HG02610 (cell line): ENCODE results near the gene SWAP70.

Experiments used
- ATAC-seq: cut with Tn5 transposase; IDR thresholded peaks from one replicate; pipeline ENCODE4 v1.9.1; 2021; ENCODE audit warnings: mild to moderate bottlenecking, moderate library complexity; ENCODE audit not compliant: unreplicated experiment

SWAP70 gene

DNA sequence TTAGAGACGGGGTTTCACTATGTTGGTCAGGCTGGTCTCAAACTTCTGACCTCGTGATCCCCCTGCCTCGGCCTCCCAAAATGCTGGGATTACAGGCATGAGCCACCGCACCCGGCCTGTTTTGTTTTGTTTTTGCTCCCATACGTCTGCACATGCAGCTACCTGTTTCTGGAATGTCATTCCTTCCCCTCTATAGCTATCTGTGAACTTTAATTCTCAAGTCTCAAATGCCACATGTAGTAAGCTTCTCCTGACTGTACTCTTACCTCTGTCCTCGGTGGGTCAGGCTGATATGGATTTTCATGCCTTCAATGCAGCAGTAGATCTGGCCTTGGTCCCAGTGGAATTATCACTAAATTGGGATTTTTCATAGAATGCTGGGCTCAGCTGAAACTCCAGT lies 12.4 kb upstream of the SWAP70 start:
- no peak for ATAC-seq

DNA sequence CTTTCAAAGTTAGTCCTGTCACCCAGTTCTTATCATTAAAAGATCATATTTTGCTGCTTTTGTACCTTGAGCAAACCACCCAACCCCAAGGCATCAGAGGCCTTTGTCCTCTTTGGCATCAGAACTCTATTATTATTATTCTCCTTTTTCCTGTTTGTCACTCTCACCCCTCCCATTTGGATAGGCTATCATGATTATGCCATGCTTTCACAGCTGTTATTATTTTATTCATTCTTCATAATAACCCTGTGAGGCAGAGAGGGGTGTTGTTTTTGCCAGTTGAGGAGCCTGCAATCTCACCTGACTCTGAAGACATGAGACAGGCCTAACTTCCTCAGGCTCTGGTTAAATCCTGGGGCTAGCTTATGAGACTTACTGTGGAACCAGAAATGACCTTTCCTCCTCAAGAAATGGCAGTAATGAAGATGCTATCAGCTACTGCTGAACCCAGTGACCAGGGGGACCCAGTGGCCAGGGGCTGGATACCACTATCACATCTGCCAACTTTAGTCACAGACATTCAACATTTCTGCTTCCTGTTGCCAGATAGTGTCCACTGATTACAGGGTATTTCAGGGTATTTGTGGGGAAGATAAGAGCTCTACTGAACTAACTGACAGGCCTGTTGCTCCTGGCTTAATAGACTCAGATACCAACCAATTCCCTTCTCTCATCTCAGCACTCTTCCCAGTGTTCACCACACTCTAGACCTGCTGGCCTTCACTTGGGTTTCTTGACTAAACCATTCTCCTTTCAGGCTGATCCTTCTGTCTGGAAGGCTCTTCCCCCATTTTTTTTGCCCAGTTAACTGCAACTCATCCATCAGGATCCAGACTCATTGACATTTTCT lies 11.8 kb upstream of the SWAP70 start:
- no peak for ATAC-seq

DNA sequence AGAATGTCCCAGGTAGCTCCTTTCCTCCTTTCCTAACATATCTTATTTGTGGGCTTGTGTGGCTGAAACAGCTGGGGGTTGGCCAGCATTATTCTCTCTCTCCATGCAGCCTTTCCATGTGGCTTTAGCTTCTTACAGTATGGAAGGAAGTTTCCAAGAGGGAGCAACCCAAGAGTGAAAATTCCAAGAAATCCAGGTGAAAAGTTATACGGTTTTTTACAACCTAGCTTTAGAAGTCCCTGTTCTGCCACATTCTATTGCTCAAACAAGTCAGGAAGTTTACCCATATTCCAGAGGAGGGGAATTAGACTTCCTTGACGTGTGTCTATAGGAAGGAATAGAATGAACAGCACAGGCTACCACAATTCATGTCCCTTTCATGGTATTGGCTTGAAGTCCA lies 10.0 kb upstream of the SWAP70 start:
- no peak for ATAC-seq

DNA sequence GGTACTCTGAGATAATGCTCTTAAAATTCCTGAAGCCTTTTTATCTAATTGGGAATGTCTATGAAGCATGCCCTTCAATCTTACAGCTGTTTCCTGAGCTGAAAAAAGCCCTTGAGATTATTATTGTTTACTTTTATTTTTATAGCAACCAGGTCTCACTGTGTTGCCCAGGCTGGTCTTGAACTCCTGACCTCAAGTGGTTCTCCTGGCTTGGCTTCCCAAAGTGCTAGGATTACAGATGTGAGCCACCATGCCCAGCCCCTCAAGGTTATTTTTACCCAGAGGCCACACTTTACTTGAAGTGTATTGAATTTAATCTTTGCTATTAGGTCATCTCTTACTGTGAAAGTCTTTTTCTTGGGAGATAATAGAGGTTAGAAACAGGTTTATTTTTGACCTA lies 7.0 kb upstream of the SWAP70 start:
- no peak for ATAC-seq

DNA sequence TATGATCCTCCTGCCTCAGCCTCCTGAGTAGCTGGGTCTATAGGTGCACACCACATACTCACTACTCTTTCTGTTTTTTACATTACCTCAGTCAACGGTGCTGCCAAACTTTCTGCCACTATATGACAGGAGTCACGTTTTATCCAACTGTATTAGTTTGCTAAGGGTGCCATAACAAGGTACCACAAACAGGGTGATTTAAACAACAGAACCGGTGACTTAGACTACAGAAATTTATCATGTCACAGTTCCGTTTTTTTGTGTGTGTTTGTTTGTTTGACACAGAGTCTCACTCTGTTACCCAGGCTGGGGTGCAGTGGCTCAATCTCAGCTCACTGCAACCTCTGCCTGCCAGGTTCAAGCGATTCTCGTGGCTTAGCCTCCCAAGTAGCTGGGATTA lies 6.3 kb upstream of the SWAP70 start:
- ATAC-seq = no peak

DNA sequence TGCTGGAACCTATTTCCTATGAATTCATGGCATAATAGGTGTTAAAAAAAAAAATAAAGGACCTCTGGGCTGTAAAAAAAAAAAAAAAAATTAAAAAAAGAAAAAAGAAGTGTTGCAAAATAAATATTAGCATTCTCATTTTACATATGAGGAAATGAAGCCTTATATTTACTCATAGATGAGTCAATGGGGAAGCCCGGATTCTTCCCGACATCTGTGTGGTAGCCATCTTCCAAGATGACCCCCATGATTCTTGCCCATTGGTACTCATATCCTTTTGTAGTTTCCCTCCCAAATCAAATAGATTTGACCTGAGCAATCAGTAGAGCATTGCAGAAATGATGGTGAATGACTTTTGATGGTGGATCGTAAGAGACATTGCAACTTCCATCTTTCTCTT lies 3.0 kb upstream of the SWAP70 start:
- no peak for ATAC-seq

DNA sequence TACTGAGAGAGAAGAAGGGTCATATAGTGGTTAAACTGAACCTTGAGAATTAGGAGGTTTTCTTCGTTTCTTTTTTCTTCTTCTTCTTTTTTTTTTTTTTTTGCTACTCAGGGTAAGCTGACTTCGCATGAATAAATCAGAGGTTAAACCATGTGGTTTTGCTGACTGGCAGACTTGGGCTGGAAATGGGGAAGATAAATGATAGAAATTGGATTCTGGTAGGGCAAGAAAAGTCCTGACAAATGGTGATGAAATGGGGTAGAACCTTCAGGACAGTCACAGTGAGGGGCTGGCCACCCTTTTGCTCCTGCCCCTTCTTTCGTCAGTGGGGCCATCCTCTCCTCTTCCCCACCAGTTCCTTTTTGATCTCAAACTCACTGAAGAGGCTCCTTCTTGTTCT lies 1.6 kb upstream of the SWAP70 start:
- ATAC-seq = no peak

DNA sequence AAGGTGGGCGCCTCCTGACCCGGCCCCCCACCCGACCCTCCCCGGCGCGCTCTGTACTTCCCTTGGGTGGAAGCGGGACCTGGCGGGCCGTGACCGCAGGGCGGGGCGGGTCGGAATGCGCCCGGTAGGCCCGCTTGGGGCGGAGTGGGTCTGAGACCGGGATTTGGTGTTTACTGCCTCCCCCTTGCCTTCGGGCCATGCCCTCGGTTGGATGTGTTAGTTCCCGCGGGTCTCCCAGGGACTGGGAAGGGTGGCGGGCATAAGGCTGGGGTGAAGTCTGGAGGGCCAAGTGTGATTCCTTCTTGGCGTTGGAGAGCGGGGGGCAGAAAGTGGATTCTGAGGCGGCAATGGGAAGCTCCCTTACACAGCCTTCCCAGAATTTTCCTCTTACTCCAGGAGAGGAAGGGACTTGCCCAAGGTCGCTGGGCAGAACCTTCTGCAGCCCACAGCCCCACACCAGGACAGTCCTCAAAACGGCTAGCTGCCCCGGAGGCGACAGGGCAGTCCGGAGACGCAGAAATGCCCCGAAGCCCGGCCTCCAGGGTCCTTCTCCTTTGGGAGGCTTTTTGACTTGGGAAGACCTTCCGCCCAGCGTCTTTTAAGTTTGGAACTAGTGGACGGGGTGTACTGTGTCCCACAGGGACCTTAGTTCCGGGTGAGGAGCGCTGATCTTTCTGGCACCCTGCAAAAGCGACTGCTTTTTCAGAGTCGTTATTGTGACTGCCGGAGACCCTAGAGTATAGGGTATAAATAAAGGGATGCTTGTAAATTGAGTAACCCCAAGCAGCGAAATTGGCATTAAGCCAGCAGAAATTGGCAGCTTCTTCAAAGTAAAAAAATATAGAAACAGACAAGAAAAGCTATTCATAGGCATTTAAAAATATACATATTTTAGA lies 647 bp downstream of the SWAP70 start:
- ATAC-seq = peak; percentile 32

DNA sequence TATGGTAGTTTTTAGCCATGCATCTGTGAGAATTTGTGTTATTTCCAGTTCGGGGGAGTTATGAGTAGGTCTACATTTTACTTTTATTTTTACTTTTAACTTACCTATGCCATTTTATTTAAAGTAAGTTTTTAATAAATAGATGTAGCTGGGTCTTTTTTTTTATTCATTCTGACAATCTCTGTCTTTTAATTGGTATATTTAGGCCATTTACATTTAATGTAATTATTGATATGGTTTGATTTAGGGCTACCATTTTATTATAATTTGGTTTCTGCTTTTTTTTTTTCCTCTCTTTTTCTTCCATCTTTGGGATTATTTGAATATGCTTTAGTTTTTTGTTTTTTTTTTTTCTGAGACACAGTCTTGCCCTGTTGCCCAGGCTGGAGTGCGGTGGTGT lies 1.9 kb downstream of the SWAP70 start:
- no peak for ATAC-seq

DNA sequence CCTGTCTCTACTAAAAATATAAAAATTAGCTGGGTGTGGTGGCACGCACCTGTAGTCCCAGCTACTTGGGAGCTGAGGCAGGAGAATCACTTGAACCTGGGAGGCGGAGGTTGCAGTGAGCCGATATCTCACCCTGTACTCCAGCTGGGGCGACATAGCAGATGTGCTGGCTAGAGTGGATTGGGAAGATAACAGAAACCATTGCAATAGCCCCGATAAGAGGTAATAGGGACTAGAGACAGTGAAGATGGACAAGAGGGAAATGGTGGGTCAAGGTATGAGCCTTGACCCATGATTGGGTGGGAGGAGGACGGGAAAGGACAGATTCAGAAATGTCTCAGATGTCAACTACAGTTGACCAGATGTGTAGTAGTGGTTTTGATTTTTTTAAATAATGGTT lies 6.1 kb downstream of the SWAP70 start:
- no peak for ATAC-seq

DNA sequence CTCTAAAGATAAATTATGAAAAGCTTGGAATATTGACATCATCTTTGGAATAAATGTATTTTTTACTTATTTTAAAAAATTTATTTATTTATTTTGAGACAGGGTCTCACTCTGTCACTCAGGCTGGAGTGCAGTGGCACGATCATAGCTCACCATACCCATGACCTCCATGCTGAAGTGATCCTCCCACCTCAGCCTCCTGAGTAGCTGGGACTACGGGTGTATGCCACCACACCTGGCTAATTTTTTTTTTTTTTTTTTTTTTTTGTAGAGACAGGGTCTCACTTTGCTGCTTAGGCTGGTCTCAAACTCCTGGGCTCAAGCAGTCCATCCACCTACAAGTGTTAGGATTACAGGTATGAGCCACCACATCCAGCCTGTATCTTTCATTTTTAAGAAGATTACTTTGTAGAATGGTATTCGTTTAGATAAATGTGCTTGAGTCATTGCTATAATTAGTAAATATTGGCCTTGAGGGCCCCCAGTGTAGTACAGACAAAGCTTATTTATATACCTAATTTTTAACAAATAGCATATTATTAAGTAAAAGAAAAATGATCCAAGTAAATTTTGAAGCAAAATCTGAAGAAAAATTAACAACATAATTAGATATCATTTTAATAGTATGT lies 8.5 kb downstream of the SWAP70 start:
- ATAC-seq = no peak

DNA sequence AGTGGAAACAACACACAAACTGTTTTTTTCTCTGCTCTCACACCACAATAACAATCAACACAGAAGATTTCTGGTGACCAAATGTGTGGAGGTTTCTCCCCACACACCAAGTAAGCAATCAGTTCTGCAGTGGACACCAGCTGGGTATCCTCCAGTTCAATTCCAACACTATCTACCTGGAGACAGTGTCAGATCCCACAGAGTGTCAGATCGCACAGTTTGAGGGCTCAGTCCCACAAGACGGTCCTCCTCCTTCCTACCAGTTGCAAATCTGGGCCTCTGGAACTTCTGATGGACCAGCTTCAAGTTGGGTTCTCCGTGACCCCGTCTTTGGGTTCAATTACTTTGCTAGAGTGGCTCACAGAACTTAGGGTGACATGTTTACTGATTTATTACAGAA lies 9.0 kb downstream of the SWAP70 start:
- no peak for ATAC-seq

DNA sequence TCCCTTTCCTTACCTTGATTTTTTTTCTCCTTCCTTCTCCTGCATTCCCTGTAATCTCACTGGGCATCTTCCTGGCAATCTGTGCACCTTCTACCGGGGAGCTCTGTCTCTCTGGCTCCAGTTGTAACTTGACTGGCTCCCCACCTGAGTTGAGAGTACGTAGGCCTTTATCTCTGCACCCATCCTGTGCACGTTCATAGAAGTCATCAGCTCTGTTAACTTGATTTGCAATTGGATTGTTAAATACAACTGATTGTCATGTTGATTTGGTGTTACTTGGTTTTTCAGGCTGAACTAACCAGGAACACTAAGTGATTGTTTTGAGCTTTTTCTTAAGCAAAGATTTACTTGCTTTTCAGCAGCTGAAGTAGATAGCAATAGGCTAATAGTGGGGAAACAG lies 11.8 kb downstream of the SWAP70 start:
- ATAC-seq = no peak

DNA sequence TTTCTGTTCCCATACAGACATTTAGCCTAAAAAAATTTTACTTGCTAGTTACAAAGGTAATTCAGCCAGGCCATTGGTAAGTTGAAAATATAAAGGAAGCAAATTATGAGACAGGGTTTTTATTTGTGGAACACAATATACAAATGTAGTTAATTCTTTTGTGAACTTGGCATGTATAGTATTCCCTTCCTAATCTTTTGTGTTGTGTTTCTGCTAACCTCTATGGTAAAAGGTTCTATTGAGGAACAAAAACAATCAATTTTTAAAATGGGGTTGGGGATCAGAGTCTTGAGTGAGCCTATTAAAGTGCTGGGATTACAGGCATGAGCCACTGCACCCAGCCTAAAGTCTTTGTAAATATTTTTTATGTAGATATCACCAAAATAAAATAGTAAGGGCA lies 14.1 kb downstream of the SWAP70 start:
- ATAC-seq = no peak

DNA sequence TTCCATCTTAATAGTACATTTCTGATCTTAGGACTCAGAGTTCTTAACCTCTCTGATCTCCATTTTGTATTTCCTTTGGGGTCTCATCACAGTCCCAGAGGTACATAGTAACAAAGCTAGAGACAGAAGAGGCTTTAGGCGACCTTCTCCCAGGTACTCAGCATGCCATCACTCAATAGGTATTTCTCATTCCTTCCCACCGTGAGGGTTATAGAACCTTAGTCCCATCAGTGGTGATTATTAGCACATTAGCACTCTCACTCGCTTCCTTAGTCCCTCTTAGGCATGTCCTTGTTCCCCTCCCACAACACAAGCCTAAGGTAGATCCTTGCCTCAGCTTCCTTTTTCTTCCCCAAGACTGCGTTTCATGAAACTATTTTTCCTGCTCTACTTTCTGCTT lies 14.7 kb downstream of the SWAP70 start:
- ATAC-seq = no peak

DNA sequence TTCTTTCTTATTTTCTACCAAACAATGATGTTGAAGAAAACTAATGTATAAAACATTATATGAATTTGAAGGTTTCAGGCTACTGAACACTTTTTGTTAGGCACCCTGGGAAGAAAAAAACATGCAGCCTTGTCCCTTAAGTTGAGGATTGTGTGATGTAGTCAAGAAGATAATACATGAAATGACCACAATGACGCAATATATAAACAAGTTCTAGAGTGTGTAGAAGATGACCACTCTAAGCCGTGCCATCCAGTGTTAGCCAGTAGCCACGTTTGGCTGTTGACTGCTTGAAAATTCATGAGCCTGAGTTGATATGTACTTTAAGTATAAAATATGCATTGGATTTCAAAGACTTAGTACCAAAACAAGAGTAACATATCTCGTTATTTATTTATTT lies 16.2 kb downstream of the SWAP70 start:
- ATAC-seq = no peak

DNA sequence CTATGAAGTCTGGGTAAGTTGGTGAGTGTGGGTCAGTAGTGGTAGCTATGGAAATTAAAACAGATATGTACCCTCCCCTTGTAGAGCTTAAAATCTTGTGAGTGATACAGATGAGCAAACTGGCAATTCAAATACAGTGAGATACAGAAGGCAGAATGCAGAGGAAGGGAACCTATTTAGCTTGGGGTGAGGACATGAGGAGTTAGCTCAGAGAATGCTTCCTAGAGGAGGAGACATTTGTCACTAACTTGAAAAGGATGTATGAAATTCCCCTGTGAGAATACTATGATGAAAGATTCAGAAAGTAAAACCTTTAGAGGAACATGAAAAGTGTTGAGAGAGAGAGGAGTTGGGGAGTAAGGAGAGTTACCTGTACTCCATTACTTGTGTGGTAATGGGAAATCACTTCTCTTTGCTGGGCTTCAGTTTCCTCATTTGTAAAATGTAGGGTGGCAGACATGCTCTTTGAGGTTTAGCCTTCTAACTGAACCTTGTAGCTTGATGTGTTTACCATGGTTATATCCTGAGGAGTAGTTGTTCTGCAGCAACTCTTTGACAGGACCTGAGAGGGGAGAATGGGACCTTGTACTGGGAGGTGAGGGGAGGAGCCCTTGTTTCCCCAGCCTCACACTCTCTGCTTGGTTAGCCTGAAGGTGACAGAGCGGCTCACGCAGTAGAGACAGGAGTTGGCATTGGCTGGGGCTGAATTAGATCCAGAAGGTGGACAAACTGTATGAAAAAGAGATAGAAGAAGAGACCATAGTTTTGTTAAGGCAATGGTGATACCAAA lies 17.9 kb downstream of the SWAP70 start:
- ATAC-seq = peak; percentile 54

DNA sequence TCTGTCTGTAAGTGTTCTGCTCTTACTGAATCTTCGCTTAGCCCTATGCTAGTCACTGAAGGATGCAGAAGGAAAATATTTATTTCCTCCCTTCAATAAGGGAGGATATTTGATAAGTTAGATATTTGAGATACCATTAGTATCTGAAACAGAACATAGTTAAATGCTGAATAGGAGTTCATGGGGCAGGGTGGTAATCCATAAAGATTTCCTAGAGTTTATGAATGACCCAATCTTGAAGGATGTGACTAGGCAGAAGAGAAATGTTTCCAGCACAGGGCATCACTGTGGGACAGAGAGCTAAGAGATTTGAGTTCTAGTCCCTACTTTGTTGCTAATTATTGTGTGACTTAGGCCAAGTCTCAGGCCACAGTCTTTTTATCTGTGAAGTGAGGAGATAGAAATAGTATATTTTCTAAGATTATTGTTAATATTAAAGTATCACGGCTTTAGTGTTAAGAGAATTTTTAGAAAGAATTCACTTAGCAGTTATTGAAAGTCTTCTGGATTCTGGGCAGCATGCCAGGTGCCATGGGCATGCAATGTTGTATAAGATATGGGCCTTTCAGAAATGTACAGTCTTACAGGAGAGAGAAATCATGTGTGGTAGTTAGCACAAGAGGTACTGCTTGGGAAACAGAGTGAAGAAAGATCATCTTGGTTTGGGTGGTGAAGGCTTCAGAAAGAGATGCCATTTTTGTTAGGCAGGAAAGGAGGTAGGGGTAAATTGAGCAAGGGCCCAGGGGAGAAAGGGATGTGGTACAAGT lies 24.0 kb downstream of the SWAP70 start:
- no peak for ATAC-seq

DNA sequence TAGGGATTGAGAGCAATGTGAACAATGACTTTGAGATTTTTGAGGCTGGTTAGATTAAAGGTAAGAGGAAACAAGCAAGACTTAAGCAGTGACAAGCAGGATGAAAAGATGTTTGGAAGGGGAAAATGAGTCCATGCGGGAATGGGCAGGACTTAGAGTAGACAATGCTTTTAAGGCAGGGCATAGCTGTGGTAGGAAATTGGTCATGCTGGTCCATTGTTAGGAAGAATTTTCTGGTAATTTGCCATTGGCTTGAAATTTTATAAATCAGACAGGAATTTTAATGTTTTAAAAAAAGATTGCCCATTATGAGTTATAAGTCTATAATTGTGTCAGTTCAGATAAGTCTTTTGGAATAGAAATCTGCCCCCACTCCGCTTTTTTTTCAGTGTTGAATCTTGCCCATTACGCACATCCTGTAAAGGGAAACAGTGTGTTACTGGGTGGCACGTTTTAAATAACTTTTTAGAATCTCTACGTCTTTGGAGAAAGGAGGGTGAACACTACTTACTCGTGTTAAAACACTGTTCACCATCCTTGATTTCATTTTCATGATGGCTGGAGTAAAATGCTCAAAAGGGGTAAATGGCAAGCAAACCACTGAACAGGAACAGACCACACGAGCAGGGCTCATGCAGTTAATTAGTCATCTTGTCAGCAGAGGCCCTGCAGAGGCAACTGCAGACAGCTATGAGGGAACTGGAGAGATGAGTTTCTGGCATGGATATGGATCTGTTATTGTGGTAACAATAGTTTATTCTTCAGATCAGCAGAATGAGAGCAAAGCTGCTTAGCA lies 25.0 kb downstream of the SWAP70 start:
- ATAC-seq = peak; percentile 85
